GM12878 (cell line): ENCODE results near the gene HS3ST3B1.

Source experiments
- BHLHE40 ChIP-seq, 2 experiments: fragments of 450-650 bp in 1 of 2; IDR thresholded peaks; 2 replicates each; pipeline ENCODE4 v1.6.1; 2011 to 2017; ENCODE audit warnings: low read depth in 2 of 2, borderline replicate concordance in 1 of 2, improper control_type of control experiment in 1 of 2, low read length in 1 of 2, mild to moderate bottlenecking in 1 of 2
- CBX3 ChIP-seq: fragments of 200-600 bp; sonication (generic); IDR thresholded peaks from 2 replicates; pipeline ENCODE4 v1.6.1; 2016; ENCODE audit warnings: low read depth, borderline replicate concordance
- CTCF ChIP-seq, 3 experiments: IDR thresholded peaks in 2 of 3; conservative IDR thresholded peaks in 1 of 3; 2 replicates each; pipeline ENCODE4 v1.5.1; 2011; ENCODE audit warnings: low read depth in 3 of 3, low read length in 3 of 3, mild to moderate bottlenecking in 3 of 3, control low read depth in 2 of 3, moderate library complexity in 2 of 3, inconsistent platforms in 1 of 3, mixed read lengths in 1 of 3; ENCODE audit not compliant: control insufficient read depth in 2 of 3, insufficient read depth in 1 of 3; ENCODE audit errors: extremely low read depth in 1 of 3
- EP300 ChIP-seq, 2 experiments: fragments of 150-350 bp in 1 of 2; IDR thresholded peaks; 2 replicates each; pipeline ENCODE4 v1.6.1; 2011 to 2012; ENCODE audit warnings: low read depth in 2 of 2, low read length in 2 of 2, borderline replicate concordance in 1 of 2, improper control_type of control experiment in 1 of 2, inconsistent platforms in 1 of 2; ENCODE audit not compliant: control insufficient read depth in 1 of 2
- ETV6 ChIP-seq, 2 experiments: fragments of 450-650 bp in 1 of 2; IDR thresholded peaks in 1 of 2; conservative IDR thresholded peaks in 1 of 2; 2 replicates each; pipeline ENCODE4 v1.6.1; 2014; ENCODE audit warnings: antibody characterized with exemption in 1 of 2, borderline replicate concordance in 1 of 2, low read depth in 1 of 2, mild to moderate bottlenecking in 1 of 2, moderate library complexity in 1 of 2
- LARP7 ChIP-seq: fragments of 450-650 bp; IDR thresholded peaks from 2 replicates; pipeline ENCODE4 v1.6.1; 2017; ENCODE audit warnings: mild to moderate bottlenecking
- TF ChIP-seq, protein P1 (sequence below): fragments of 450-650 bp; IDR thresholded peaks from 2 replicates; pipeline ENCODE4 v1.6.1; 2018; ENCODE audit warnings: borderline replicate concordance, mild to moderate bottlenecking; ENCODE audit not compliant: partially characterized antibody
- TF ChIP-seq, protein P2 (sequence below): IDR thresholded peaks from 2 replicates; pipeline ENCODE4 v1.6.1; 2012; ENCODE audit warnings: low read depth, low read length, improper control_type of control experiment

- TF ChIP-seq CTCF (IDR thresholded peaks at IDR 0.05 in 2 of 3, conservative IDR thresholded peaks at IDR 0.05 in 1 of 3; ENCODE audit: control insufficient read depth in 2 of 3, extremely low read depth in 1 of 3, insufficient read depth in 1 of 3, low read depth in 3 of 3, low read length in 3 of 3) (no peak), LARP7 (no peak), EP300 (IDR thresholded peaks at IDR 0.05; ENCODE audit: borderline replicate concordance in 1 of 2, control insufficient read depth in 1 of 2, low read depth in 2 of 2, low read length in 2 of 2) (no peak), ETV6 (conservative IDR thresholded peaks at IDR 0.05 in 1 of 2, IDR thresholded peaks at IDR 0.05 in 1 of 2; ENCODE audit: borderline replicate concordance in 1 of 2, low read depth in 1 of 2) (no peak), BHLHE40 (IDR thresholded peaks at IDR 0.05; ENCODE audit: borderline replicate concordance in 1 of 2, low read depth in 2 of 2, low read length in 1 of 2) (no peak), CBX3 (no peak)
- TF ChIP-seq, protein P1, sequence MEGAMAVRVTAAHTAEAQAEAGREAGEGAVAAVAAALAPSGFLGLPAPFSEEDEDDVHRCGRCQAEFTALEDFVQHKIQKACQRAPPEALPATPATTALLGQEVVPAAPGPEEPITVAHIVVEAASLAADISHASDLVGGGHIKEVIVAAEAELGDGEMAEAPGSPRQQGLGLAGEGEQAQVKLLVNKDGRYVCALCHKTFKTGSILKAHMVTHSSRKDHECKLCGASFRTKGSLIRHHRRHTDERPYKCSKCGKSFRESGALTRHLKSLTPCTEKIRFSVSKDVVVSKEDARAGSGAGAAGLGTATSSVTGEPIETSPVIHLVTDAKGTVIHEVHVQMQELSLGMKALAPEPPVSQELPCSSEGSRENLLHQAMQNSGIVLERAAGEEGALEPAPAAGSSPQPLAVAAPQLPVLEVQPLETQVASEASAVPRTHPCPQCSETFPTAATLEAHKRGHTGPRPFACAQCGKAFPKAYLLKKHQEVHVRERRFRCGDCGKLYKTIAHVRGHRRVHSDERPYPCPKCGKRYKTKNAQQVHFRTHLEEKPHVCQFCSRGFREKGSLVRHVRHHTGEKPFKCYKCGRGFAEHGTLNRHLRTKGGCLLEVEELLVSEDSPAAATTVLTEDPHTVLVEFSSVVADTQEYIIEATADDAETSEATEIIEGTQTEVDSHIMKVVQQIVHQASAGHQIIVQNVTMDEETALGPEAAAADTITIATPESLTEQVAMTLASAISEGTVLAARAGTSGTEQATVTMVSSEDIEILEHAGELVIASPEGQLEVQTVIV, result no peak
- TF ChIP-seq, protein P2, sequence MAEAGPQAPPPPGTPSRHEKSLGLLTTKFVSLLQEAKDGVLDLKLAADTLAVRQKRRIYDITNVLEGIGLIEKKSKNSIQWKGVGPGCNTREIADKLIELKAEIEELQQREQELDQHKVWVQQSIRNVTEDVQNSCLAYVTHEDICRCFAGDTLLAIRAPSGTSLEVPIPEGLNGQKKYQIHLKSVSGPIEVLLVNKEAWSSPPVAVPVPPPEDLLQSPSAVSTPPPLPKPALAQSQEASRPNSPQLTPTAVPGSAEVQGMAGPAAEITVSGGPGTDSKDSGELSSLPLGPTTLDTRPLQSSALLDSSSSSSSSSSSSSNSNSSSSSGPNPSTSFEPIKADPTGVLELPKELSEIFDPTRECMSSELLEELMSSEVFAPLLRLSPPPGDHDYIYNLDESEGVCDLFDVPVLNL, result no peak
Observed at GRCh38 chr17:14372905-14373613, 72.2 kb downstream of the HS3ST3B1 start.
